ENCODE measurements around the gene SKOR1. TPM values are rescaled to one million over a fixed set of nuclear protein-coding genes. Genes with fewer than 3 reads are reported as not detected.

The SKOR1 gene
- total and polyA plus RNA-seq, 2 of the 8 experiments (the other 6 are each of a cell fraction or from before 2014, with no cell fraction given) = 0.03 to 0.11 TPM

DNA sequence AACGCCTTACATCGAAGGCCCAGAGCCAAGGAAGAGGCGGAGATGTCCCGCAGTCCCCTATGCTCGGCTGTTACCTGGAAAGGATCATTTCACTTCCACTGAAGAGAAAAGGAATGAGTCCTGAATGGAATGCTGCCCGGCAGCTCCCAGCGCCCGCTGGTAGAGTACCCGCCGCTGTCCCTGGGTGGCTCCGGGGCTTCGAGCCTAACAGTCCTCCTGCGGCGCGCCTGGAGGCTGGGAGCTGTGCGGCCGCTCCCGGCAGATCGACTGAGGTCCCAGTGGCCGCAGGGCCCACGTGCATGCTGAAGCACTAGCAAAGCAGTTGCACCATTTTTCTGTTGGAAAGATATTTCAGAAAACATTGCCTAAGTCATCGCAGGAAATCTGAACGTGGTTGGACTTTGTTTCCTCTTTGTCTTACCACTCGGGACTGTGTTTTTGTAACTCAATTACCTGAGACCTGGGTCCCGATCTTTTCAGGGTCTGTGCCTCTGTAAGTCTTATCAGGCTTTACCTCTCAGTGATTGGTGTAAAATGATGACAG is 13.6 kb downstream of the SKOR1 start (continued):
- TF ChIP-seq TEAD4 (IDR thresholded peaks at IDR 0.05; ENCODE audit: low read depth, low read length) = peak; percentile 56; the same call in 1 of the 2 replicates
- TF ChIP-seq, protein P1, sequence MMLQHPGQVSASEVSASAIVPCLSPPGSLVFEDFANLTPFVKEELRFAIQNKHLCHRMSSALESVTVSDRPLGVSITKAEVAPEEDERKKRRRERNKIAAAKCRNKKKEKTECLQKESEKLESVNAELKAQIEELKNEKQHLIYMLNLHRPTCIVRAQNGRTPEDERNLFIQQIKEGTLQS (IDR thresholded peaks at IDR 0.05; ENCODE audit: insufficient read depth, low read depth, low read length) = no peak
- TF ChIP-seq POLR2AphosphoS5 (IDR thresholded peaks at IDR 0.05; ENCODE audit: low read depth, low read length) = no peak
- TF ChIP-seq FOSL1 (IDR thresholded peaks at IDR 0.05; ENCODE audit: insufficient read depth, low read depth, low read length) = no peak
- no peak for TF ChIP-seq POLR2A (IDR thresholded peaks at IDR 0.05; ENCODE audit: control extremely low read depth in 1 of 2, low read depth in 2 of 2, low read length in 2 of 2)
- TF ChIP-seq, protein P2, sequence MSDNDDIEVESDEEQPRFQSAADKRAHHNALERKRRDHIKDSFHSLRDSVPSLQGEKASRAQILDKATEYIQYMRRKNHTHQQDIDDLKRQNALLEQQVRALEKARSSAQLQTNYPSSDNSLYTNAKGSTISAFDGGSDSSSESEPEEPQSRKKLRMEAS (IDR thresholded peaks at IDR 0.05) = peak; percentile 91
- TF ChIP-seq SIRT6 (IDR thresholded peaks at IDR 0.05; ENCODE audit: low read length) = no peak
- TF ChIP-seq, protein P3, sequence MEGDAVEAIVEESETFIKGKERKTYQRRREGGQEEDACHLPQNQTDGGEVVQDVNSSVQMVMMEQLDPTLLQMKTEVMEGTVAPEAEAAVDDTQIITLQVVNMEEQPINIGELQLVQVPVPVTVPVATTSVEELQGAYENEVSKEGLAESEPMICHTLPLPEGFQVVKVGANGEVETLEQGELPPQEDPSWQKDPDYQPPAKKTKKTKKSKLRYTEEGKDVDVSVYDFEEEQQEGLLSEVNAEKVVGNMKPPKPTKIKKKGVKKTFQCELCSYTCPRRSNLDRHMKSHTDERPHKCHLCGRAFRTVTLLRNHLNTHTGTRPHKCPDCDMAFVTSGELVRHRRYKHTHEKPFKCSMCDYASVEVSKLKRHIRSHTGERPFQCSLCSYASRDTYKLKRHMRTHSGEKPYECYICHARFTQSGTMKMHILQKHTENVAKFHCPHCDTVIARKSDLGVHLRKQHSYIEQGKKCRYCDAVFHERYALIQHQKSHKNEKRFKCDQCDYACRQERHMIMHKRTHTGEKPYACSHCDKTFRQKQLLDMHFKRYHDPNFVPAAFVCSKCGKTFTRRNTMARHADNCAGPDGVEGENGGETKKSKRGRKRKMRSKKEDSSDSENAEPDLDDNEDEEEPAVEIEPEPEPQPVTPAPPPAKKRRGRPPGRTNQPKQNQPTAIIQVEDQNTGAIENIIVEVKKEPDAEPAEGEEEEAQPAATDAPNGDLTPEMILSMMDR (IDR thresholded peaks at IDR 0.05; ENCODE audit: control extremely low read depth in 1 of 3, insufficient read depth in 1 of 3, low read depth in 1 of 3, low read length in 3 of 3) = no peak
- TF ChIP-seq CBX5 (IDR thresholded peaks at IDR 0.05; ENCODE audit: low read depth, low read length) = no peak
- TF ChIP-seq TBP (IDR thresholded peaks at IDR 0.05; ENCODE audit: low read depth, low read length) = peak; percentile 55; the same call in 1 of the 2 replicates
